ENCODE results near the gene ARRB1. TPM values are rescaled to one million over a fixed set of nuclear protein-coding genes. Genes with fewer than 3 reads are reported as not detected.

ARRB1 gene
- total RNA-seq, 2 donors from 2014 or later: 27.1 to 30.6 TPM

- Histone ChIP-seq H3K27me3 (replicated peaks; ENCODE audit: insufficient read depth) (no peaks in the 10 kb centered on the region), H3K27ac (no peak overlapping the region), H3K9me3 (no peaks in the 10 kb centered on the region), H3K36me3 (no peaks in the 10 kb centered on the region), H3K4me1 (ENCODE audit: control insufficient read depth in 1 of 2, low read depth in 2 of 2) (peaks cover 8 to 10% of the 10 kb centered on the region in 2 donors), H3K4me3 (no peak overlapping the region)
- ATAC-seq (ENCODE audit: insufficient number of reproducible peaks, low FRiP score, low read depth): no peak
- no peak for DNase-seq (ENCODE audit: low spot score)
- no peak for TF ChIP-seq CTCF (IDR thresholded peaks at IDR 0.05)
These were observed 27.3 kb downstream of the ARRB1 start for GRCh38 chr11:75324189-75324588.

- Histone ChIP-seq H3K36me3 (no peaks in the 10 kb centered on the region), H3K4me3 (no peak overlapping the region), H3K27ac (no peak overlapping the region), H3K27me3 (replicated peaks; ENCODE audit: insufficient read depth) (no peaks in the 10 kb centered on the region), H3K9me3 (no peaks in the 10 kb centered on the region), H3K4me1 (ENCODE audit: control insufficient read depth in 1 of 2, low read depth in 2 of 2) (peaks cover 8 to 10% of the 10 kb centered on the region in 2 donors)
- no peak for TF ChIP-seq CTCF (IDR thresholded peaks at IDR 0.05)
- DNase-seq (ENCODE audit: low spot score): no peak
- no peak for ATAC-seq (ENCODE audit: insufficient number of reproducible peaks, low FRiP score, low read depth)
These were observed 27.9 kb downstream of the ARRB1 start for GRCh38 chr11:75323609-75324008.

GRCh38 chr11:75320643-75321042, 30.8 kb downstream of the ARRB1 start:
- DNase-seq (ENCODE audit: low spot score): no peak
- H3K4me3 ChIP-seq: no peak overlapping the region
- H3K4me1 ChIP-seq (ENCODE audit: control insufficient read depth in 1 of 2, low read depth in 2 of 2): peaks cover 0 to 1% of the 10 kb centered on the region in 2 donors
- no peak for TF ChIP-seq CTCF (IDR thresholded peaks at IDR 0.05)
- ATAC-seq (ENCODE audit: insufficient number of reproducible peaks, low FRiP score, low read depth): no peak
- no peaks in the 10 kb centered on the region for H3K36me3 ChIP-seq
- H3K27ac ChIP-seq: no peak overlapping the region
- H3K9me3 ChIP-seq: no peaks in the 10 kb centered on the region
- H3K27me3 ChIP-seq (replicated peaks; ENCODE audit: insufficient read depth): no peaks in the 10 kb centered on the region

GRCh38 chr11:75320046-75320618, 31.3 kb downstream of the ARRB1 start:
- no peaks in the 10 kb centered on the region for H3K36me3 ChIP-seq
- DNase-seq (ENCODE audit: low spot score) (no peak), ATAC-seq (ENCODE audit: insufficient number of reproducible peaks, low FRiP score, low read depth) (no peak)
- no peaks in the 10 kb centered on the region for H3K4me1 ChIP-seq (ENCODE audit: control insufficient read depth in 1 of 2, low read depth in 2 of 2)
- no peaks in the 10 kb centered on the region for H3K9me3 ChIP-seq
- H3K4me3 ChIP-seq: no peak overlapping the region
- no peak for TF ChIP-seq CTCF (IDR thresholded peaks at IDR 0.05)
- no peak overlapping the region for H3K27ac ChIP-seq
- H3K27me3 ChIP-seq (replicated peaks; ENCODE audit: insufficient read depth): no peaks in the 10 kb centered on the region

- Histone ChIP-seq H3K36me3 (no peaks in the 10 kb centered on the region), H3K4me1 (ENCODE audit: control insufficient read depth in 1 of 2, low read depth in 2 of 2) (no peaks in the 10 kb centered on the region), H3K27ac (no peak overlapping the region), H3K9me3 (no peaks in the 10 kb centered on the region), H3K4me3 (no peak overlapping the region), H3K27me3 (replicated peaks; ENCODE audit: insufficient read depth) (no peaks in the 10 kb centered on the region)
- no peak for DNase-seq (ENCODE audit: low spot score)
- no peak for ATAC-seq (ENCODE audit: insufficient number of reproducible peaks, low FRiP score, low read depth)
- no peak for TF ChIP-seq CTCF (IDR thresholded peaks at IDR 0.05)
These were observed 32.2 kb downstream of the ARRB1 start for GRCh38 chr11:75319035-75319877.
